ENCODE measurements around the gene PNPO. TPM values are rescaled to one million over a fixed set of nuclear protein-coding genes. Genes with fewer than 3 reads are reported as not detected.

PNPO gene
- total and polyA plus RNA-seq, 2 of the 13 experiments (the other 11 are each of a cell fraction or from before 2014, with no cell fraction given): 47.9 to 63.3 TPM

- no peak for TF ChIP-seq ZFAT (CRISPR knock-in tag; conservative IDR thresholded peaks at IDR 0.05)
- TF ChIP-seq IRF2 (CRISPR knock-in tag; IDR thresholded peaks at IDR 0.05): no peak
- no peak for TF ChIP-seq SMAD9 (CRISPR knock-in tag; IDR thresholded peaks at IDR 0.05)
- peak; percentile 26 for TF ChIP-seq TEAD3 (CRISPR knock-in tag; optimal IDR thresholded peaks at IDR 0.05; ENCODE audit: borderline replicate concordance)
- TF ChIP-seq KDM1A (CRISPR knock-in tag; IDR thresholded peaks at IDR 0.05): no peak
- TF ChIP-seq SCMH1 (CRISPR knock-in tag; IDR thresholded peaks at IDR 0.05; ENCODE audit: borderline replicate concordance): no peak
- TF ChIP-seq CTCF (CRISPR knock-in tag; IDR thresholded peaks at IDR 0.05): no peak
- TF ChIP-seq, protein P1, sequence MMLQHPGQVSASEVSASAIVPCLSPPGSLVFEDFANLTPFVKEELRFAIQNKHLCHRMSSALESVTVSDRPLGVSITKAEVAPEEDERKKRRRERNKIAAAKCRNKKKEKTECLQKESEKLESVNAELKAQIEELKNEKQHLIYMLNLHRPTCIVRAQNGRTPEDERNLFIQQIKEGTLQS (CRISPR knock-in tag; IDR thresholded peaks at IDR 0.05): peak; percentile 72; the same call in 1 of the 2 replicates
- no peak for TF ChIP-seq ZNF558 (CRISPR knock-in tag; IDR thresholded peaks at IDR 0.05; ENCODE audit: borderline replicate concordance)
- peak; percentile 89 for TF ChIP-seq IKZF4 (CRISPR knock-in tag; IDR thresholded peaks at IDR 0.05; ENCODE audit: borderline replicate concordance, low read depth, not compliant biosample characterization)
- TF ChIP-seq ZNF646 (CRISPR knock-in tag; IDR thresholded peaks at IDR 0.05): no peak
- no peak for TF ChIP-seq CENPT (CRISPR knock-in tag; IDR thresholded peaks at IDR 0.05; ENCODE audit: low read depth)
- no peak for TF ChIP-seq JARID2 (CRISPR knock-in tag; IDR thresholded peaks at IDR 0.05; ENCODE audit: insufficient replicate concordance)
- TF ChIP-seq ZNF878 (CRISPR knock-in tag; IDR thresholded peaks at IDR 0.05): no peak
- no peak for TF ChIP-seq TERF1 (CRISPR knock-in tag; IDR thresholded peaks at IDR 0.05)
Observed at GRCh38 chr17:47948706-47949196, 7.4 kb downstream of the PNPO start (continued).
